Sigmoid colon (tissue), 4 donors: ENCODE measurements around the gene LHPP.

Experiments used
- EP300 ChIP-seq, 4 donors: sonication (generic); formaldehyde crosslinking; IDR thresholded peaks; one replicate each; pipeline ENCODE4 v1.6.1; 2017; ENCODE audit warnings: antibody characterized with exemption in 4 of 4
- POLR2A ChIP-seq, 2 donors: fragments of 450-650 bp; IDR thresholded peaks; one replicate each; pipeline ENCODE4 v1.6.1; 2016; ENCODE audit warnings: antibody characterized with exemption in 2 of 2, mild to moderate bottlenecking in 2 of 2, moderate library complexity in 2 of 2
- TF ChIP-seq, protein P1 (sequence below), 4 experiments: fragments of 450-650 bp in 3 of 4; fragments of 200-600 bp in 1 of 4; IDR thresholded peaks; one replicate each; pipeline ENCODE4 v1.5.1; 2016 to 2019; ENCODE audit warnings: antibody characterized with exemption in 4 of 4, mild to moderate bottlenecking in 3 of 4, moderate library complexity in 2 of 4

GRCh38 chr10:124615259-124615658 is 153.6 kb downstream of the LHPP start:
- TF ChIP-seq, protein P1, sequence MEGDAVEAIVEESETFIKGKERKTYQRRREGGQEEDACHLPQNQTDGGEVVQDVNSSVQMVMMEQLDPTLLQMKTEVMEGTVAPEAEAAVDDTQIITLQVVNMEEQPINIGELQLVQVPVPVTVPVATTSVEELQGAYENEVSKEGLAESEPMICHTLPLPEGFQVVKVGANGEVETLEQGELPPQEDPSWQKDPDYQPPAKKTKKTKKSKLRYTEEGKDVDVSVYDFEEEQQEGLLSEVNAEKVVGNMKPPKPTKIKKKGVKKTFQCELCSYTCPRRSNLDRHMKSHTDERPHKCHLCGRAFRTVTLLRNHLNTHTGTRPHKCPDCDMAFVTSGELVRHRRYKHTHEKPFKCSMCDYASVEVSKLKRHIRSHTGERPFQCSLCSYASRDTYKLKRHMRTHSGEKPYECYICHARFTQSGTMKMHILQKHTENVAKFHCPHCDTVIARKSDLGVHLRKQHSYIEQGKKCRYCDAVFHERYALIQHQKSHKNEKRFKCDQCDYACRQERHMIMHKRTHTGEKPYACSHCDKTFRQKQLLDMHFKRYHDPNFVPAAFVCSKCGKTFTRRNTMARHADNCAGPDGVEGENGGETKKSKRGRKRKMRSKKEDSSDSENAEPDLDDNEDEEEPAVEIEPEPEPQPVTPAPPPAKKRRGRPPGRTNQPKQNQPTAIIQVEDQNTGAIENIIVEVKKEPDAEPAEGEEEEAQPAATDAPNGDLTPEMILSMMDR (IDR thresholded peaks at IDR 0.05), result no peak
- TF ChIP-seq POLR2A (IDR thresholded peaks at IDR 0.05), result no peak
- no peak for TF ChIP-seq EP300 (IDR thresholded peaks at IDR 0.05)
